Colon (tissue), 2 donors: ENCODE measurements around the gene ISCA2.
"Not testable (repeated sequence)": the region's sequence is repeated elsewhere in the genome, so short reads cannot be mapped to it uniquely, and the experiment has no call there.

Experiments
- FAIRE-seq: peaks from 2 replicates; lab custom pipeline; 2012; peaks lifted over from hg19 to GRCh38; lab: Jason Lieb, UNC
- donor health status: control.
- donor health status: control.

ISCA2 gene

GRCh38 chr14:74493343-74494261 is at the start of gene ISCA2:
ISCA2 (plus strand) TSS chr14:74493765; CDS start chr14:74493775, 10 bp downstream.
- no peak for FAIRE-seq

DNA sequence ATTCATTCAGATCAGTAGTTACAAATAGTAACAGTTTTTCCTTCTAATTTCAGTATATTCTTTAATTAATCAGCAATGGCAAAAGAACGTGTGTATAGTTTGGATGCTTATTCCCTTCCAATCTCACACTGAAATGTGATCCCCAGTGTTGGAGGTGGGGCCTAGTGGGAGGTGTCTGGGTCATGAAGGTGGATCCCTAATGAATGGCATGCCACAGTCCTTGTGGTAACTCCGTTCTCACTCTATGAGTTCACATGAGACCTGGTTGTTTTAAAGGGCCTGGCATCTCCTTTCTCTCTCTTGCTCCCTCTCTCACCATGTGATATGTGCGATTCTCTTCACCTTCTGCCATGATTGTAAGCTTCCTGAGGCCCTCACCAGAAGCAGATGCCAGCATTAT is 48.7 kb upstream of the ISCA2 start:
- no peak for FAIRE-seq

DNA sequence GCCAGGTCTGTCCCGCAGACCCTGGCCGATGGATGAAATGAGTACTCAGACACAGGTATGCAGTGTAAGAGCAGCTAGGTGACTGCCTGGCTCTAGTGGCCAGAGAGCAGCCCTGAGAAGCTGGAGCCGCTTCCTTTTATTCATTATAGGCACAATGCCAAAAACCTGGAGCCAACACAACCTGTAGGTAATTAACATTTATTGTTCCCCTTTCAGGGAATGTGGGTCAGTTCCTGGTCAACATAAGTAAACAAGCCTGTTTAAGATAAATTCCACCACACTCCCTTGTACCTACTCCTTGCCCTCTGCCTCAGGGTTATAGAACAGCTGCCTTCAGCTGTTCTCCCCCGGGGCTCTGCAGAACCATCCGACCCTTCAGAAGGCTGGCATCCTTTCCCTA is 39.2 kb upstream of the ISCA2 start:
- not testable (repeated sequence) for FAIRE-seq

DNA sequence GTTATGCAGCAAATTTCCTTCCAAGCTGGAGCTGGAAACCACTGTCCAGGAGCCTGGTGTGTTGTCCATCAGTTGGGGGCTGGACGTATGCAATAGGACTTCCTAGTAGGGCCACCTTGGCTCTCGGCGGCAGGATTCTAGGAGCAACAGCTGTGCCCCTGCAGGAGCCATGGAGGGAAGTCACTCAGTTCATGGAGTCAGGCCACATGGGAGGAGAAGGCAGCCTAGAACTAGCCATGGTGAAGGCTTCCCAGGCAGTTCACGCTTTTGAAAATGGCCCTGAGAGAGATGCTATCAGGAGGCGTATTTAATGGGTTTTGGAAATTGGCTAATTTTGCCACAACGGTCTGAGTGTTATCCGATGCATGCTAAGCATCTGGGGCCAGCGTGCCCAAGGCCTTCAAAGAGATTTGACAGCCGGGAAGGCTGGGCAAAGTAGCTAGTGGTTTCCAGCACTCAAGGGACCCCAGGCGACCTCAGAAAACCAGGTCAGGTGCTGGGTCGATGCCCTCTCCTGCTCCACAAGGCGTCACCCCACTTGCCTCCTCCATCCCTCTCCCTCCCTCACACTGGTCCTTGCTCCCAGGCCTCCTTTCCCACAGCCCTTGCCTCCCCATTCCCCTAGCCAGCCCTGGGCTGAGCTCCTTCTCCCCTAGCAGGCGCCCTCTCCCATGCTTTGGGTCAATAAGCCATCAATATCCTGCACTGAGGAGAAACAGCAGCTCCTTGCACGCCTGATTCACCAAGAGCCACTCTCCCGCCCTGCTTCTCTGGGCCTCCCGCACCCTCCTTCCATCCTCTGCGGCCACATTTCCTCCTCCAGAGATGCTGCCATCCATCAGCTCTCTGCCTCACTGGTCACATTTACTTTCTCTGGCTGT is 36.6 kb upstream of the ISCA2 start:
- FAIRE-seq, result no peak

GRCh38 chr14:74457565-74457895 is 36.0 kb upstream of the ISCA2 start:
- no peak for FAIRE-seq

DNA sequence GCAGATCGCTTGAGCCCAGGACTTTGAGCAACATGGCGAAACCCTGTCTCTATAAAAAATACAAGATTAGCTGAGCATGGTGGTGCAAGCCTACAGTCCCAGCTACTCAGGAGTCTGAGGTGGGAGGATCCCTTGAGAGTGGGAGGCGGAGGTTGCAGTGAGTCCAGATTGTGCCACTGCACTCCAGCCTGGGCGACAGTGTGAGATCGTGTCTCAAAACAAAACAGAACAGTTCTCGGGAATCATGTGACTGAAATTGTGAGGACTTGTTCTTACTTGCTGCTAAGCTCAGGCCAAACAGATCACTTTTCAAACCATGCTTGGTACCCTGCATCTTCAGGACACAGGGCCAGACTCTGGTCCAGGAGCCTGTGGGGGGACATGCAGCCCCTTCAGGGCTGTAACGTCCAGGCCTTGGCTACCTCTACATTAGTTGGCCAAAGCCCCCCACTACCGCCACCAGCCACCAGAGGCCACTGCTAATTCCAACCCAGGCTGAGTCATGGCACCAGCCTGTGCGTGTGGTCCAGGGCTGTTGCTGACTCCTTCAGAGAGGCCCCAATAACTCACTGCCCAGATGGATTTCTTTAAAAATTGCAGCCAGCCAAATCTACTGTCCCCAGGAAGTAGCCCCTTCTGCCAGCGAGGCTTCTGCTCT is 34.1 kb upstream of the ISCA2 start:
- FAIRE-seq, result no peak

DNA sequence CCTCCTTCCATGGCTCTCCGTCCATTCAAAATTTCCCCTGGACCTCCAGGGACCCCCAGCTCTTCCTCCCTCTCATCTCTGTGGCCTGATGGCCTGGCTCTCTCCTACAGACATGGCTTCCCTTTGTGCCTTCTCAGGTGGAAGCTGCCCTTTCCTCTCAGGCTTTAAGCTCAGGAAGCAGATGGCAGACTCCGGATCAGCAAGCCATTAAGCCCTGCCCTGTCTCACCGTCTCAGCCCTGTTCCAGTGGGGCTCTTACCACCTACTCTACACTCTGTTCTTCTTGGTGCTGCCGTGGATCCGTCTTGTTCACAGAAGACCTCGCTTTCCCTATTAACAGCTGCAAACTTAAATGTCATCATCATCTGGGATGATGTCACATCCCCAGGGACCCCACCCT is 33.6 kb upstream of the ISCA2 start:
- no peak for FAIRE-seq

DNA sequence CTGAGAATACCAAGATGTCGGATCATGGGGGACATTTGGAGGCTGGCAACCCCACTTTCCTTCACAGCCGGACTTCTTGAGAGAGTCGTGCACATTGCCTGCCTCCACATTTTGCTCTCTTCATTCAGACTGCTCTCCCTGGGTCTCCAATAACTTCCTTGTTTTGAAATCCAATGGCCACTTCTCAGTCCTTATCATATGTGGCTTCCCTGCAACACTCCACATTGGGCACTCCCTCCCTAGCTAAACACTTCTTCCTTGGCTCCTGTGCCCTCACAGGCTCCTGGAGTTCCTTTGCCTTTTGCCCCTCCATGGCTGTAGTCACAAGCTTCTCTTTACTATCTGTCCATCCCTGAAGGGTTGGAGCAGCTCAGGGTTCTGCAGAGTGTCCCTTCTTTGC is 30.6 kb upstream of the ISCA2 start:
- no peak for FAIRE-seq

- no peak for FAIRE-seq
These were observed 29.9 kb upstream of the ISCA2 start for GRCh38 chr14:74463697-74464096.

DNA sequence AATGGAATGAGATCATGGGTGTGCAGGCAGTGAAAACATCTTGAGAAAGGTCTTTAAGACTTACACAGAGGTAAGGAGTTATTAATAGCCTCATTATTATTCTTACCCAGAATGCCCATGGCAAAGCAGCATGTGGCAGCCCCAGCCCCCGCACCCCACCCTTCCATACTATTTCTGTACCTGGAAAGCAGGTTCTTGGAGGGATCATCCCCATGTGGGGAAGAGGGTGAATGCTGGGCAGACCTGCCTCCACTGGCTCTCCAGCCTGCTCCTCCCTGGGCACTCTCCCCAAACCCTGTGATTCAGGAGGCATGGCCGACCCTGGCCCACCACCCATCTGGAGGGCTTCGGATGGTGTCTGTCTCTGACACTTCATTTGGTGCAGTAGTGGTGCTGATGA is 28.8 kb upstream of the ISCA2 start:
- no peak for FAIRE-seq

DNA sequence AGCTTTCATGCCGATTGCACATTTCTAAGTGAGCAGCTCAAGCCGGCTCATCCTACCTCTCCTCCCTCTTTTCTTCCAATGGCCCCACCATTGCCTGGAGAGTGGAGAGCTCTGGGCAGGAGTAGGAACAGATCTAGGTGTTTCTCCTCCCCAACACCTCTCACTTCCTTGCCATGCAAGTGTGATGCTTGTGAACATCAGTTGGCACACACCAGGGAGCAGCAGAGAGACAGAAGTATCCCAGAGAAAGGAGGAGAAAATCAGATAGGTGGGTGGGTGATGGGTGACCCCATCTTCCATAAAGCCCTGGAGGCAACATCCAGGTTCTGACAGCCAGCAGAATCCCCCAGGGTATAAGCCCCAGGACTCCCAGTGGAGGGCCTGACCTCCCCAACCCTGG is 28.2 kb upstream of the ISCA2 start:
- no peak for FAIRE-seq

- no peak for FAIRE-seq
These were observed 25.1 kb upstream of the ISCA2 start for GRCh38 chr14:74468513-74468912.

- FAIRE-seq, result no peak
These were observed 23.7 kb upstream of the ISCA2 start for GRCh38 chr14:74469548-74470518.

DNA sequence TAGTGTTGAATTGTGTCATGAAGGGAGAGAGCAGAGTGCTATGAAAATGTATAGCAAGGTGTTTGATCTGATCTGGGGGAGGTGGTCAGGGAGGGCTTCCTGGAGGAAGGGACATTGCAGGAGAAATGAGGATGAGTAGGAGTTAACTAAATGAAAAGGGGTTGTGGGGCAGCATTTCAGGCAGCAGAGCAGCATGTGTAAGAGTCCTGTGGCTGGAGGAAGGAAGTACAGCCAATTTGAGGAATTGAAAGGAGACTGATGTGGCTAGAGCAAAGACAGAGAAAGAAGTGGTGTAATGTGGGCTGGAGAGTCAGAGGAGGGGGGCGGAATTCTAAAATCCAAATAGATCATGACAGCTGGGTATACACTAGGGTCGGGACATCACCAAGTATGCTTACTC is 21.0 kb upstream of the ISCA2 start:
- FAIRE-seq, result no peak

- no peak for FAIRE-seq
These were observed 19.2 kb upstream of the ISCA2 start for GRCh38 chr14:74474376-74474775.

- FAIRE-seq, result no peak
These were observed 17.9 kb upstream of the ISCA2 start for GRCh38 chr14:74475678-74476077.

DNA sequence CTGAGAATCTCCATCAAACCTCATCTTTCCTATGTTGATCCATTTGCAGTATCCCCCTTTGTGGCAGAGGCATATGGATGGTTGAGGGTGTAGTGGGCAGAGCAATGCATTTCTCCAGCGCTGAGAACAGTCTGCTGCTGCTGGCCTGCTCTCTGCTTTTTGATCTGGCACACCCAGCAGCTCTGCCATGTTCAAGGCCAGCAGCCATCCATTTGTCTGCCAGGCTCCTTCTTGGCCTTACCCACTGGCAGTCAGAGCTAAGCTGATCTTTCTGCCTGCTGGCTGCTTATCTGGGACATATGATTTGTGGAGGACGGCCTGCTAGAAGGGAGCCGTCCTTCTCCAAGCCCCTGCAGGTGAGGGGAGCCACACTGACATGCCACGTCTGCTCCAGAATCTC is 17.5 kb upstream of the ISCA2 start:
- no peak for FAIRE-seq

- no peak for FAIRE-seq
These were observed 17.0 kb upstream of the ISCA2 start for GRCh38 chr14:74476607-74477006.

GRCh38 chr14:74478996-74479635 is 14.4 kb upstream of the ISCA2 start:
- FAIRE-seq, result no peak

- FAIRE-seq, result no peak
These were observed 13.5 kb upstream of the ISCA2 start for GRCh38 chr14:74480046-74480445.

DNA sequence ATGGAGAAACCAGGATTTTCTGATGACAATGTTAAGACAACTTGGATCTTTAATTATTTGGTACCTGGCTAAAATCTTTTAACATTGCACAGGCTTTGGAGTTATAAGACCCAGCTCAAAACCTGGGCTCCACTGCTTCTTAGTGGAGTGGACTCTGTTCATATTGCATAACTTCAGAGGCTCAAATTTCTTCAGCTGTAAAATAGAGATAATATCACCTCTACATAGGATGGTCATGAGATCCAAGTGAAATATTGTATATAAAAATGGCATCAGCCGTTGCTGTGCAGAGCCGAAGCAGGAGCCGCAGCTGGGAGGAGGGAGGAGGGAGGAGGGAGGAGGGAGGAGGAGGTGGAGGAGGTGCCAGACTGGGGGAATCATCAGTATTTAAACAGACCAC is 11.0 kb upstream of the ISCA2 start:
- no peak for FAIRE-seq
